ENCODE data around the gene SLC24A3.

Gene SLC24A3

GRCh38 chr20:19495905-19496703, 283.7 kb downstream of the SLC24A3 start:
- no peak overlapping the region for H3K27ac Mint-ChIP-seq
- H3K4me3 Mint-ChIP-seq, result no peak overlapping the region
- peaks cover 5% of the 10 kb centered on the region for H3K27me3 Mint-ChIP-seq
- no peak for DNase-seq (ENCODE audit: low spot score in 2 of 2)
- peaks cover 2% of the 10 kb centered on the region for H3K9me3 Mint-ChIP-seq
- no peaks in the 10 kb centered on the region for H3K4me1 Mint-ChIP-seq
- no peaks in the 10 kb centered on the region for H3K36me3 Mint-ChIP-seq
- no peak for ATAC-seq (ENCODE audit: low read depth)

- H3K27me3 Mint-ChIP-seq, result peaks cover 4% of the 10 kb centered on the region
- H3K4me3 Mint-ChIP-seq, result no peak overlapping the region
- no peak overlapping the region for H3K27ac Mint-ChIP-seq
- H3K36me3 Mint-ChIP-seq, result no peaks in the 10 kb centered on the region
- ATAC-seq (ENCODE audit: low read depth) (no peak), DNase-seq (ENCODE audit: low spot score in 2 of 2) (no peak)
- peaks cover 2% of the 10 kb centered on the region for H3K9me3 Mint-ChIP-seq
- H3K4me1 Mint-ChIP-seq, result no peaks in the 10 kb centered on the region
Measured at GRCh38 chr20:19497064-19497463, 284.6 kb downstream of the SLC24A3 start.

GRCh38 chr20:19498756-19499155, 286.3 kb downstream of the SLC24A3 start:
- Mint-ChIP-seq H3K9me3 (peaks cover 2% of the 10 kb centered on the region), H3K4me3 (no peak overlapping the region), H3K4me1 (no peaks in the 10 kb centered on the region), H3K27ac (no peak overlapping the region), H3K27me3 (peaks cover 4% of the 10 kb centered on the region), H3K36me3 (no peaks in the 10 kb centered on the region)
- DNase-seq (ENCODE audit: low spot score in 2 of 2) (no peak), ATAC-seq (ENCODE audit: low read depth) (no peak)

- H3K27ac Mint-ChIP-seq, result no peak overlapping the region
- DNase-seq (ENCODE audit: low spot score in 2 of 2), result no peak
- peaks cover 4% of the 10 kb centered on the region for H3K27me3 Mint-ChIP-seq
Measured at GRCh38 chr20:19501476-19502115, 289.2 kb downstream of the SLC24A3 start.

GRCh38 chr20:19502169-19502568, 289.7 kb downstream of the SLC24A3 start:
- Mint-ChIP-seq H3K4me3 (no peak overlapping the region), H3K9me3 (peaks cover 2% of the 10 kb centered on the region), H3K27ac (no peak overlapping the region), H3K4me1 (no peaks in the 10 kb centered on the region), H3K36me3 (no peaks in the 10 kb centered on the region), H3K27me3 (peaks cover 4% of the 10 kb centered on the region)
- ATAC-seq (ENCODE audit: low read depth) (no peak), DNase-seq (ENCODE audit: low spot score in 2 of 2) (no peak)

More at GRCh38 chr20:19501476-19502115, 289.2 kb downstream of the SLC24A3 start:
- peaks cover 2% of the 10 kb centered on the region for H3K9me3 Mint-ChIP-seq
- ATAC-seq (ENCODE audit: low read depth), result no peak
- no peak overlapping the region for H3K4me3 Mint-ChIP-seq
- no peaks in the 10 kb centered on the region for H3K36me3 Mint-ChIP-seq
- H3K4me1 Mint-ChIP-seq, result no peaks in the 10 kb centered on the region

GRCh38 chr20:19504251-19504650, 291.8 kb downstream of the SLC24A3 start:
- no peaks in the 10 kb centered on the region for H3K9me3 Mint-ChIP-seq
- no peak for DNase-seq (ENCODE audit: low spot score in 2 of 2)
- no peaks in the 10 kb centered on the region for H3K36me3 Mint-ChIP-seq
- no peaks in the 10 kb centered on the region for H3K27me3 Mint-ChIP-seq
- H3K4me1 Mint-ChIP-seq, result no peaks in the 10 kb centered on the region
- no peak for ATAC-seq (ENCODE audit: low read depth)
- H3K4me3 Mint-ChIP-seq, result no peak overlapping the region
- no peak overlapping the region for H3K27ac Mint-ChIP-seq

- H3K27ac Mint-ChIP-seq, result no peak overlapping the region
- H3K4me3 Mint-ChIP-seq, result no peak overlapping the region
- no peaks in the 10 kb centered on the region for H3K36me3 Mint-ChIP-seq
- H3K27me3 Mint-ChIP-seq, result no peaks in the 10 kb centered on the region
- no peaks in the 10 kb centered on the region for H3K4me1 Mint-ChIP-seq
- no peaks in the 10 kb centered on the region for H3K9me3 Mint-ChIP-seq
- ATAC-seq (ENCODE audit: low read depth) (no peak), DNase-seq (ENCODE audit: low spot score in 2 of 2) (no peak)
Measured at GRCh38 chr20:19506021-19506420, 293.6 kb downstream of the SLC24A3 start.

GRCh38 chr20:19508449-19508848, 296.0 kb downstream of the SLC24A3 start:
- ATAC-seq (ENCODE audit: low read depth) (no peak), DNase-seq (ENCODE audit: low spot score in 2 of 2) (no peak)
- H3K4me3 Mint-ChIP-seq, result no peak overlapping the region
- H3K27me3 Mint-ChIP-seq, result no peaks in the 10 kb centered on the region
- H3K27ac Mint-ChIP-seq, result no peak overlapping the region
- no peaks in the 10 kb centered on the region for H3K4me1 Mint-ChIP-seq
- H3K9me3 Mint-ChIP-seq, result no peaks in the 10 kb centered on the region
- H3K36me3 Mint-ChIP-seq, result no peaks in the 10 kb centered on the region

- Mint-ChIP-seq H3K27ac (no peak overlapping the region), H3K36me3 (no peaks in the 10 kb centered on the region), H3K4me3 (no peak overlapping the region), H3K27me3 (no peaks in the 10 kb centered on the region), H3K4me1 (no peaks in the 10 kb centered on the region), H3K9me3 (no peaks in the 10 kb centered on the region)
- no peak for DNase-seq (ENCODE audit: low spot score in 2 of 2)
- no peak for ATAC-seq (ENCODE audit: low read depth)
Measured at GRCh38 chr20:19510611-19511010, 298.2 kb downstream of the SLC24A3 start.

- DNase-seq (ENCODE audit: low spot score in 2 of 2) (no peak), ATAC-seq (ENCODE audit: low read depth) (no peak)
- no peaks in the 10 kb centered on the region for H3K9me3 Mint-ChIP-seq
Measured at GRCh38 chr20:19511931-19512330, 299.5 kb downstream of the SLC24A3 start.

GRCh38 chr20:19512886-19513677, 300.6 kb downstream of the SLC24A3 start:
- Mint-ChIP-seq H3K4me3 (no peak overlapping the region), H3K27ac (no peak overlapping the region), H3K4me1 (no peaks in the 10 kb centered on the region), H3K9me3 (no peaks in the 10 kb centered on the region), H3K27me3 (no peaks in the 10 kb centered on the region), H3K36me3 (no peaks in the 10 kb centered on the region)
- DNase-seq (ENCODE audit: low spot score in 2 of 2) (no peak), ATAC-seq (ENCODE audit: low read depth) (no peak)

More at GRCh38 chr20:19511931-19512330, 299.5 kb downstream of the SLC24A3 start:
- H3K4me3 Mint-ChIP-seq, result no peak overlapping the region
- H3K36me3 Mint-ChIP-seq, result no peaks in the 10 kb centered on the region
- H3K27me3 Mint-ChIP-seq, result no peaks in the 10 kb centered on the region
- no peak overlapping the region for H3K27ac Mint-ChIP-seq
- H3K4me1 Mint-ChIP-seq, result no peaks in the 10 kb centered on the region

- Mint-ChIP-seq H3K4me1 (no peaks in the 10 kb centered on the region), H3K4me3 (no peak overlapping the region), H3K27me3 (peaks cover 2% of the 10 kb centered on the region), H3K36me3 (no peaks in the 10 kb centered on the region), H3K27ac (no peak overlapping the region), H3K9me3 (no peaks in the 10 kb centered on the region)
- no peak for ATAC-seq (ENCODE audit: low read depth)
- DNase-seq (ENCODE audit: low spot score in 2 of 2), result no peak
Measured at GRCh38 chr20:19515074-19515473, 302.6 kb downstream of the SLC24A3 start.

- no peak overlapping the region for H3K27ac Mint-ChIP-seq
- H3K9me3 Mint-ChIP-seq, result no peaks in the 10 kb centered on the region
- ATAC-seq (ENCODE audit: low read depth) (no peak), DNase-seq (ENCODE audit: low spot score in 2 of 2) (no peak)
- peaks cover 3% of the 10 kb centered on the region for H3K27me3 Mint-ChIP-seq
- no peak overlapping the region for H3K4me3 Mint-ChIP-seq
- no peaks in the 10 kb centered on the region for H3K4me1 Mint-ChIP-seq
- H3K36me3 Mint-ChIP-seq, result no peaks in the 10 kb centered on the region
Measured at GRCh38 chr20:19519466-19519865, 307.0 kb downstream of the SLC24A3 start.

GRCh38 chr20:19520261-19520660, 307.8 kb downstream of the SLC24A3 start:
- H3K27ac Mint-ChIP-seq, result no peak overlapping the region
- H3K4me1 Mint-ChIP-seq, result no peaks in the 10 kb centered on the region
- H3K4me3 Mint-ChIP-seq, result no peak overlapping the region
- H3K36me3 Mint-ChIP-seq, result no peaks in the 10 kb centered on the region
- ATAC-seq (ENCODE audit: low read depth) (no peak), DNase-seq (ENCODE audit: low spot score in 2 of 2) (no peak)
- H3K27me3 Mint-ChIP-seq, result peaks cover 3% of the 10 kb centered on the region
- H3K9me3 Mint-ChIP-seq, result no peaks in the 10 kb centered on the region
